MM.1S (cell line): ENCODE data around the gene CDYL2.

ENCODE experiments used
- EZH2 ChIP-seq: fragments of 300-600 bp; sonication (generic); optimal IDR thresholded peaks from 2 replicates; pipeline ENCODE3; 2017; ENCODE audit warnings: low read depth, mild to moderate bottlenecking, antibody characterized with exemption, low read length, mixed read lengths
- EZH2phosphoT487 ChIP-seq: fragments of 300-600 bp; sonication (generic); IDR thresholded peaks from 2 replicates; pipeline ENCODE4 v1.6.1; 2018; ENCODE audit warnings: antibody characterized with exemption, low read length
- TF ChIP-seq, protein P1 (sequence below): fragments of 300-600 bp; sonication (generic); IDR thresholded peaks from 2 replicates; pipeline ENCODE4 v1.5.1; 2016; ENCODE audit warnings: antibody characterized with exemption, low read length, mixed read lengths

DNA sequence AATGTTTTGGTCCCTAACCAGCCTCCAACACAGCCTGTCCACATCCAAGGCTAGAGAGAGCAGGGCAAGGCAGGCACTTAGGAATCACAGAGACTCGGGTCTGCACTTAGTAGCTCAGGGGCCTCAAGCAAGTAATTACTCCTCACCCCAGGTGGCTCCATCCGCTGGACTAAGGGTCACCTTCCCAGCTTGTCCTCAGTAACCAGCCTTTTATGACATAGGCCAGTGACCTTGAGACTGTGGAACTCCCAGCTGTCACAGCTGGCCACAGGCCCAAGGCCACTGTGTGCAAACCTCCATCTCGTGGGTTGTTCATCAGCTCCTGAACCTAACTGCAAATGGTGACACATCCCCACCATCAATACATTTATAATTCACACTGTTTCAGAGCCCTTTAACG lies 68.6 kb downstream of the CDYL2 start:
- TF ChIP-seq, protein P1, sequence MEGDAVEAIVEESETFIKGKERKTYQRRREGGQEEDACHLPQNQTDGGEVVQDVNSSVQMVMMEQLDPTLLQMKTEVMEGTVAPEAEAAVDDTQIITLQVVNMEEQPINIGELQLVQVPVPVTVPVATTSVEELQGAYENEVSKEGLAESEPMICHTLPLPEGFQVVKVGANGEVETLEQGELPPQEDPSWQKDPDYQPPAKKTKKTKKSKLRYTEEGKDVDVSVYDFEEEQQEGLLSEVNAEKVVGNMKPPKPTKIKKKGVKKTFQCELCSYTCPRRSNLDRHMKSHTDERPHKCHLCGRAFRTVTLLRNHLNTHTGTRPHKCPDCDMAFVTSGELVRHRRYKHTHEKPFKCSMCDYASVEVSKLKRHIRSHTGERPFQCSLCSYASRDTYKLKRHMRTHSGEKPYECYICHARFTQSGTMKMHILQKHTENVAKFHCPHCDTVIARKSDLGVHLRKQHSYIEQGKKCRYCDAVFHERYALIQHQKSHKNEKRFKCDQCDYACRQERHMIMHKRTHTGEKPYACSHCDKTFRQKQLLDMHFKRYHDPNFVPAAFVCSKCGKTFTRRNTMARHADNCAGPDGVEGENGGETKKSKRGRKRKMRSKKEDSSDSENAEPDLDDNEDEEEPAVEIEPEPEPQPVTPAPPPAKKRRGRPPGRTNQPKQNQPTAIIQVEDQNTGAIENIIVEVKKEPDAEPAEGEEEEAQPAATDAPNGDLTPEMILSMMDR, result no peak
- TF ChIP-seq EZH2, result no peak
- no peak for TF ChIP-seq EZH2phosphoT487
